Stimulated activated CD4-positive, alpha-beta T cell treated with anti-CD3 and anti-CD28 coated beads, TNF-alpha, amount 100 ng/mL, for 48 hours (primary cell): ENCODE results near the gene OR9K2.
"Not testable (repeated sequence)": the region's sequence is repeated elsewhere in the genome, so short reads cannot be mapped to it uniquely, and the experiment has no call there.

Experiments
- DNase-seq, 3 donors: peaks; one replicate each; pipeline ENCODE4 v3.0.0-alpha.2; 2020; ENCODE audit warnings: low read depth in 3 of 3

OR9K2 gene

DNA sequence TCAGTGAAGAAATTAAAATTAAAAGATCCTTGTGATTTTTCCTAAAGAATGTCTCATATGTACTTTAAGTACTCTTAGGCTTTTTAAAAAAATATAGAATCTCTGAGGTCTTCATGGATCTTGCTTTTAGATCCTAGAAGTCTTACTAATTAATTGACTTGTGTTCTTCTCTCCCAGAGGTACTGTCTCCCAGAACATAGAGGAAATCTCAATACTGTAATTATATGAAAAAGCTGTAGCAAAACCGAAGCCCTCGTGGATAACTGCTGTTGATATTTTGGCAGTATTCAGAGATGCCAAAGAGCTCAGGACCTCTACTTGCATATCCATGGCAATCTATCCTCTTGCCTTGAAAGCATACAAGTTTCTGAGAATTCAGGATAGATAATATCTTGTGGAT, at the start of gene OR9K2:
Gene OR9K2, plus strand, starts transcription at position 301 of the 400 bp plus-strand sequence. CDS start 3,429 bp downstream, outside the sequence.
- no peak for DNase-seq

DNA sequence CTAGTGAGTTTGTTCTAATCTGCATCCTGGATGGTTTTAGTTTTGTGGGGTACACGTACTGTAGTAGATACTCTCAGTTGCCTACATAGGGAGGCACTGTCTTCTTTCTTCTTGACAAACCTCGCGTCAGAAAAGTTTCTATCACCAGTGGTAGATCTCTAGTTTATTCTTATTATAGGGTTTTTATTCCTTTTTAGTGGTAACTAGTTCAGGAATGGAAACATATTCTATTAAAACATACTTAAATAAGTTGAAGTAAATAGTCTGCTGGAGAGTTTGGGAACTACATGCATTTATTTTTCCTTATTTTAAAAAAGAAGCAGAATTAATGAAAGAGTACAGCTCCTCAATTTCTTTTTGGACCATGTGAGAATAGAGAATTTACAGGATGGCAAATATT, 33.6 kb upstream of the OR9K2 start:
- DNase-seq: no peak

GRCh38 chr12:55112378-55112875, 13.8 kb upstream of the OR9K2 start:
- DNase-seq: no peak

GRCh38 chr12:55116152-55116551, 10.1 kb upstream of the OR9K2 start:
- no peak for DNase-seq

DNA sequence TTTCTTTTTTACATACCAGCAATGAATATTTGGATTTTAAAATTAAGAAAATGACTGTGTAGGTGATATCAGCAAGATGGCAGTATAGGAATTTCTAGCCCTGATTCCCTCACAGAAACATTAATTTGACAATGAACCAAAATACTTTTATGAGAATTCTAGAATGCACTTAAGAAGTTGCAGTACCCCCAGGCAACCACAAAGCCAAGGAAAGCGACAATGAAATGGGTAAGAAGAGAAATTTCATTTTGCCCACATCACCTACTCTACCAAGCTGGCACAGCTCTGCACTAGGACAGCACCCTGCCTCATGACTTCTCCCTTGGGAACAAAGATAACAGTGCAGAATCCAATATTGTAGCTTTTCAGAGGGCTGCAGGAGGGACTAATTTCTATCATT, 6.6 kb downstream of the OR9K2 start:
- no peak for DNase-seq

DNA sequence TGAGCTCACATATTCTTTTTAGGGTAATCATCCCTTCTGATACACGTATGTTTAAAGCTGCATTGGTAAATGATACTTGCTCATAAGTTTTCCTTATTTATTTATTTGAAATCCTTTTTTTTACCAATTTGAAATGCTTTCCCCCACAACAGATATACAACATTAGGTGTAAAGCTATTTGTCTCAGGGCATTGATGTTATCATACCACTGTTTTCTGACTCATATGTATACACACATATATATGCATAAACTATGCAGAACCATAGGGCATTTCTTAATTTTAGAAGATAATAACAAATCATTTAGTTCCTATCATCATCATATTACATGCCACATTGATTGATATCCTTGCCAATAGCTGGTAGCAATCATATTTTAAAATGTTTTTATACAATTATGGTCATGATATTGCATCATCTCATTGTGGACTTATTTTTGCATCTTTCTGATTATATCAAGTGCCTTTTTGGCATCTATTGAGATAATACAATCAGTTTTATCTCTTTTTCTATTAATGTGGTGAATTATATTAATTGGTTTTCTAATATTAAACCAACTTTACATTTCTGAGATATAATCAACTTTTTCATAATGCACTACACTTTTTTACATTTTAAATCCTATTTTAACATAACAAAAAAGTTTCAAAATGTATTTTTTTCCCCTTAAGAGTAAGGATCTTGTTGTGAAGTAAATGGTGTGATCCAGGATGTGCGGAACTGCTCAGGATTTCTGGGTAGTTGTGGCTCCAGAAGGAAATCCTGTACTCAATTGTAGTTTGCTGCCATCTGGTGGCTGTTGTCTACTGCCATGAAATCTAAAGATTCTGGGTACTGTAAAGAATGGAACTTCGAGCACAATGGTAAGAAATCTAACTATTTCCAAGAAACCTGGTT, 16.7 kb downstream of the OR9K2 start:
- DNase-seq: peak; percentile 1 to 41 (median 17)

DNA sequence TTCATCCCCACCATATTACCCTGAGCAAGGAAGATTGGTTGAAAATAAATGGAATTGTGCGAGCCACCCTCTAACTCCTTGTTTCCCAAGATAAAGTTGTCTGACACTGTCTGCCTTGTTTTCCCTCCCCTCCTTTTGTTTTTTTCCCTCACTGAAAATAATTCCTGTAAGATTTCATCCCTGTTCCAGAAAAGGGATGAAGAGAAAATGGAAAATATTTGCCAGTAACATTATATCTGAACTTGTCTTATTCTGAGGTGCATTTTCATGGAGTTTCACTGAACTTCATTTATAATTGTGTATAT, 17.3 kb downstream of the OR9K2 start:
- no peak for DNase-seq

- not testable (repeated sequence) for DNase-seq
These were observed 40.9 kb downstream of the OR9K2 start for GRCh38 chr12:55167010-55167640.

DNA sequence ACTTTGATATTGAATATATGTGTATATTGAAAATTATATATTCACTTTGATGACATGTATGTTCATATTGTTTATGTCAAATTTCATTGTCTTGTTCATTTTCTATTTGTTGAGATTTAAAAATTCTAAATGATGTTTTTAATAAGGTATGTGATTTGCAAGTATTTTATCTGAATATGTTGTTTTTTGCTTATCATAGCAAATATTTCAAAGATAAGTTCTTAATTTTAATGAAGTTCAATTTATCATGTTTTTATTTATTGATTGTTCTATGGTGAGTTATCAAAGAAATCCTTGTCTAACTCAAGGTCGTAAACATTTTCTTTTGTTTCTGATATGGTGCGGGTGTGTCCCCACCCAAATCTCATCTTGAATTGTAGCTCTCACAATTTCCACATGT, 45.2 kb downstream of the OR9K2 start:
- no peak for DNase-seq

GRCh38 chr12:55171846-55172245, 45.6 kb downstream of the OR9K2 start:
- DNase-seq: not testable (repeated sequence)

DNA sequence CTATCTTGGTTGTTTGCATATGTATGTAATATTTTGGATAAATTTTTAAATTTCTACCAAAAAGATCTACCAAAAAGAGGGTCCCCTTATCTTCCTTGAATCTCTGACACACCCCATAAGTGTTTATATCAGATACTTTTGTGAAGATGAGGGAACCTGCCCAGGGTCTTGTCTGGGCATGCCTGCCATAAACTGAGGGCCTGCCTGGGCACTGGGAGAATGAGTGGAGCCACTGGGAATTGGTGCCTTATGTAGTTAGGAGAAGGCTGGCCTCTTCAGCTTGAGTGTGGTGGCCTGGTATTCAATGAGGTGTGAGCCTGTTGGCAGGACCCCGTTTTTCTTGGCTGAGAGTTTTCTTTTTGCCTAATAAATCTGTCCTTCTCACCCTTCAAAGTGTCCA, 46.5 kb downstream of the OR9K2 start:
- no peak for DNase-seq

GRCh38 chr12:55173456-55173855, 47.2 kb downstream of the OR9K2 start:
- DNase-seq: no peak
